ES-I3 (cell line): Measurements from ENCODE around the gene ERP44.
"Not testable (repeated sequence)": the region's sequence is repeated elsewhere in the genome, so short reads cannot be mapped to it uniquely, and the experiment has no call there.

Source experiments
- H3K36me3 ChIP-seq: 2 replicates; pipeline ENCODE4 v1.6.1; 2013; ENCODE audit warnings: mild to moderate bottlenecking, low read length, control low read depth, moderate library complexity; ENCODE audit not compliant: insufficient read depth
- H3K4me1 ChIP-seq: 2 replicates; pipeline ENCODE4 v1.6.1; 2013; ENCODE audit warnings: mild to moderate bottlenecking, control low read depth, low read length; ENCODE audit not compliant: insufficient read depth
- H3K9ac ChIP-seq: 2 replicates; pipeline ENCODE4 v1.6.1; 2013; ENCODE audit warnings: low read depth, mild to moderate bottlenecking, low read length, moderate library complexity
- H3K9me3 ChIP-seq: 2 replicates; pipeline ENCODE4 v1.6.1; 2013; ENCODE audit warnings: mild to moderate bottlenecking, low read length, moderate library complexity; ENCODE audit not compliant: control insufficient read depth, insufficient read depth

Gene ERP44

DNA sequence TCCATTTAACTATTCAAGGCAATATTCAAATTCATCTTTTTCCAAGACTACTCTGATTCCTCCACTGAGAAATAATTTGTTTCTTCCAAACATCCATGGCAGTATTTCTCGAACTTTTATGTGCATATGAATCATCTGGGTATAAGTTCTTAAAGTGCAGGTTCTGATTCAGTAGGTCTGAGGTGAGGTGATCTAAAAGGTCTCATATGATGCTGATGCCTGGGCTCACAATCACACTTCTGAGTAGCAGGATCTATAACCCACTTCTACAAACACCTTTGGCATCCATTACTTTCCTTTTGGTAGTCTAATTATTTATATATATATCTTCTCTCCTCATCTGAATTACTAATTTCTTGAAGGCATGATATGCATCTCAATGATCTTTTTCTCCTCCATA, 7.2 kb downstream of the ERP44 start:
- Histone ChIP-seq H3K36me3 (no peaks in the 10 kb centered on the region), H3K4me1 (peaks cover 8% of the 10 kb centered on the region; the same call in 1 of the 2 replicates), H3K9ac (no peak overlapping the region), H3K9me3 (no peaks in the 10 kb centered on the region)

DNA sequence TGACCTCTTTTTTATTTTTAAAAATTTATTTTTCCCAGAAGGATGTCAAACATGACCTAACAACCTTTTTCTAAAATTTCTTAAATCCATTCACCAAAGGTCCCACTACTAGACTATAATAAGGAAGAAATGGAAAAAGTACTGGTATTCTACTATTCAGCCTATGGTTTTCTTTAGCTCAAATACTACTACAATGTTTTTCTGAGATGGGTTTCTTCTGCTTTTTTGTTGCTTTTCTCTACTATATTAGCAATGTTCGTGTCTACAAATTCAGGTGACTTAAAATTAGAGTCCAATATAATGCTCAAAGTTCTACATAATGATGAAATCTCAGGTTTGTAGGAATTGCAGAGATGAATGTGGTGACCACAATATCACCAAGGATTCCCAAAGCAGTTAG, 7.9 kb downstream of the ERP44 start:
- Histone ChIP-seq H3K9me3 (no peaks in the 10 kb centered on the region), H3K9ac (no peak overlapping the region), H3K4me1 (peaks cover 8% of the 10 kb centered on the region; the same call in 1 of the 2 replicates), H3K36me3 (no peaks in the 10 kb centered on the region)

DNA sequence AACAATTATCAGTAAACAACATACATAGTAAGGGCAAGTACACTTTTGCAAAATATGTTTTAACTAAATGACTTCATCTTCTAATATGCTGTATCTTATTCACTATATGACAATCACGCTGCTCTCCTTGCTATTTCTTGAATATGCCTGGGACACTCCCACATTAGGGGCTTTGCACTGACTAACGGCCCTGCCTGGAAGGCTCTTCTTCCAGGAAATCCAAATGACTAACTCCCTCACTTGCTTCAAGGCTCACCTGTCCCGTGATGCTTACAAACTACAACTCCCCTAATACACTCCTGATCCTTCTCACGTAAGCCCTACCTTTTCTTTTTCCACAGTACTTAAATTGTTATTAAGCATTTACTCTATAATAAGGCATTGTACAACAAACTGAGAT, 10.6 kb downstream of the ERP44 start:
- Histone ChIP-seq H3K4me1 (peaks cover 8% of the 10 kb centered on the region; the same call in 1 of the 2 replicates), H3K9ac (no peak overlapping the region), H3K9me3 (no peaks in the 10 kb centered on the region), H3K36me3 (no peaks in the 10 kb centered on the region)

DNA sequence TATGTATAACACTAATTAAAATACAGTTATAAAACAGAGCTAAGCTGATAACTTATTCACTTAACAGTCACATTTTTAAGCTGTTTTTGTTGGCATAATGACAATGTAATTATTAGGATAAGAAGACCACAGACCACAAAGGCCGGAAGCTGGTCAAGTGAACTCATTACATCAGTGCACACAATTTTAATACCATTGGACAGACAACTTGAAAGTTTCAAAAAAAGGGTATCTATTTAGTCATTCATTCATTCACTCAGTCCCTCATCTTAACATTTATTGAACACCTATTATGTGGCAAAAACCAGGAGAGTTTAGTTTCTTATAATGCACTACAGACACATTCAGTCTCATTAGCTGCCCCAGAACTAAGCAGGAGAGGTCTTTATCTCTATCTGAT, 11.6 kb downstream of the ERP44 start:
- Histone ChIP-seq H3K36me3 (no peaks in the 10 kb centered on the region), H3K4me1 (peaks cover 8% of the 10 kb centered on the region; the same call in 1 of the 2 replicates), H3K9ac (no peak overlapping the region), H3K9me3 (no peaks in the 10 kb centered on the region)

DNA sequence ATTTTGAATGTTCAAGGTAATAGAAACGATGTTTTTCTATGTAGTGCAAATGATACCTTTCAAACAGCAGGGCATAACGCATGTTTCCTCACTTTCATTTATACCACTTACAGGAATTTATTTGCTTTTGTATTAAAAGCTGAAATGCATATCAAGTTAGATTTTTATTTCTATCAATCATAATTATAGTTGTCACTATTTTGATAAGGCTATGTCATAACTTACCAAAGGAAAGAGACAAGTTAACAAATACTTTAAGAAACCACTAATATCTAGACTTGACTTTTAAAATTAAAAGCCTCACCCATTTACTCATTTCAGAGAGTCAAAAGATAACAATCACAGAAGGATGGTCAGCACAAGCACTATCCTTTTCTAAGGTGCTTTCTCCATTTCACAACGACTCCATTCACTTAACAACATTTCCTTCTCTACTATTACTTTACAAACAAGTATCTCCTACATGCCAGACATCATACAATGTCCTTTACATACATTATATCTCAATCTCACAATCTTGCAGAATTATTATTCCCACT, 12.6 kb downstream of the ERP44 start:
- Histone ChIP-seq H3K4me1 (peaks cover 8% of the 10 kb centered on the region; the same call in 1 of the 2 replicates), H3K9me3 (no peaks in the 10 kb centered on the region), H3K9ac (no peak overlapping the region), H3K36me3 (no peaks in the 10 kb centered on the region)

DNA sequence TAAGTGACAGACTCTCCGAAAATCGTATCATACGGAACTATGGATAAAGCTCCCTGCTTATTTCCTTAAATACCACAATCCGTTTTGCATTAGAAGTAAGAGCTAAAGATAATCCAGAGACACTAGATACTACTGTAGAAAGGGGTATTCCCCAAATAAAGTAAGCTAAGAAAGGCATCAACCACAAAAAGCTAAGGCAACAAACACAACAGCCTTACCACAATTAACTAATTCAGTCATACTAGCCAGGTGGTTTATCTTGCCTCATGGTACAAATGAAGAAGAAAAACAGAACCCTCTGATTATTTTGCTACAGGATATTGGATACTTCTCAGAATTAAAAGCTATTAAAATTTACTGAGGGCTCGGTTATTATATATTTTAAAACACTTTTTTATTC, 14.1 kb downstream of the ERP44 start:
- no peaks in the 10 kb centered on the region for H3K36me3 ChIP-seq
- H3K4me1 ChIP-seq, result peaks cover 8% of the 10 kb centered on the region; the same call in 1 of the 2 replicates
- H3K9ac ChIP-seq, result no peak overlapping the region
- no peaks in the 10 kb centered on the region for H3K9me3 ChIP-seq

DNA sequence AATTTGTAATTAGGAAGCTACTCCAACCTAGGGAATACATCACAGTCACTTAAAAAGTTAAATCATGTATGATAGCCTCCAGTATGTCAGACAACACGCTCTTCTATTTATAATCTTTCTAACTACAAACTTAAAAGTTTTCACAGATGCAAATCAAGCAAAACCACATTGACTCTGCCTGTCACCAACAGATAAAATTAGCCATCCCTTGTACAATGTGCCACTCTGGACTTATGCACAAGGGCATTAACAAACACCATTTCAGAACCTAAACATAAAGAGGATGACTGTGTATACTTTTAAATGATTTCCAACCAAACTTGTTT, 14.7 kb downstream of the ERP44 start:
- Histone ChIP-seq H3K9ac (no peak overlapping the region), H3K9me3 (no peaks in the 10 kb centered on the region), H3K36me3 (no peaks in the 10 kb centered on the region), H3K4me1 (peaks cover 8% of the 10 kb centered on the region; the same call in 1 of the 2 replicates)

DNA sequence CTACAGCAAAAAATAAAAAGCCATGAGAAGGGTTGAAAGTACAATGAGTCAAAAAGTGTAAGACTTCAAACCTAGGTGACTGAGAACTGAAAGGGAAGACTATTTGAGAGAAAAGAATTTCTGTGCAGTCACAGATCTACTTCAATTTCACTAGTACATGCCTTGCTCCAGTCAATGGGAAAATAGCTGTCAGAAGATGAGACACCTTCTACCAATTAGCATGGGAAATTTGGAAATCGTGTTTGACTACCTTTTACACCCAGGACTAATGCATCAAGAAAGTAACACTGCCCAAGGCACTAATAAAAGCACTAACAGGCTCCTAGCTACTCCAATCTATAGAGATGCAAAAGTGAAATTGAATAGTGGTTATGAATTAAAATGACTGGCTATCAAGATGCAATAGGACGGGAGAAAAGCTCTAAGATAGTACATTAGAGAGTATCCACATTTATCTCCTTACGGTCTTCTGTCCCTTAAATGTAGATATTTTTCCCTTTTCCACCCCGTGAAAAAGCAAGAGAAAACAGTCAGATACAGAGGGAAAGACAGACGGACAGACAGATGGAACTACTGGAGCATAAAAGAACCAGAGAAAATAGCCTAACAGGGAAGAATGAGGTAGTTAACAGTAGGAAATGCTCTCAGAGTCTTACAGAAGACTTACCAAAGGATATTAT, 15.2 kb downstream of the ERP44 start:
- no peaks in the 10 kb centered on the region for H3K9me3 ChIP-seq
- no peak overlapping the region for H3K9ac ChIP-seq
- peaks cover 6% of the 10 kb centered on the region; the same call in 1 of the 2 replicates for H3K4me1 ChIP-seq
- H3K36me3 ChIP-seq, result no peaks in the 10 kb centered on the region

DNA sequence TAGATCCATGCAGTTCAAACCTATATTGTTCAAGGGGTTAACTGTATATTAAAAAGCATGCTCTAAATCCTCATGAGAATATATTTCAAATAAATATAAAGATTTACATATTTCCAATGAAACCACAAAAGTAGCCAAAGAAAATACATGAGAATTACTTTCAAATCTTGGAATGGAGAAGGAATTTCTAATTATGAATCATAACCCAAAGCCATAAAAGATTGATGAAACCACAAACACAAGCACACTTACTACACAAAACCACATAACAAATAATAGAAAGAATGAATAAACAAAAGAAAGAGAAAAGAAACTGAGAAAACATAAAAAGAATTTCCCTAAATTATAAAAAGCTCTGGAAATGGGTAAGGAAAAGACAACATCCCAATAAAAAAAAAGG, 16.0 kb downstream of the ERP44 start:
- H3K9ac ChIP-seq, result no peak overlapping the region
- H3K36me3 ChIP-seq, result no peaks in the 10 kb centered on the region
- no peaks in the 10 kb centered on the region; the same call in 1 of the 2 replicates for H3K4me1 ChIP-seq
- H3K9me3 ChIP-seq, result no peaks in the 10 kb centered on the region

DNA sequence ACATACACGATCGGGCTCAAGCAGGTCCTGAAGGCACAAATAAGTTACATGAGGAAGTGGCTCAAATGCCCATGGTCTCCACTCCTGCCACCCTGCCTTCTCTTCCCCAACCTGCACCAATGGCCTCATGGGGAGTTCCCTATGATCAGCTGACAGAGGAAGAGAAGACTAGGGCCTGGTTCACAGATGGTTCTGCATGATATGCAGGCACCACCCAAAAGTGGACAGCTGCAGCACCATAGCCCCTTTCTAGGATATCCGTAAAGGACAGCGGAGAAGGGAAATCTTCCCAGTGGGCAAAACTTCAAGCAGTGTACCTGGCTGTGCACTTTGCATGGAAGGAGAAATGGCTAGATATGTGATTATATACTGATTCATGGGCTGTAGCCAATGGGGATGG, 22.5 kb downstream of the ERP44 start:
- not testable (repeated sequence) for H3K9me3 ChIP-seq, H3K9ac ChIP-seq, H3K4me1 ChIP-seq, H3K36me3 ChIP-seq

DNA sequence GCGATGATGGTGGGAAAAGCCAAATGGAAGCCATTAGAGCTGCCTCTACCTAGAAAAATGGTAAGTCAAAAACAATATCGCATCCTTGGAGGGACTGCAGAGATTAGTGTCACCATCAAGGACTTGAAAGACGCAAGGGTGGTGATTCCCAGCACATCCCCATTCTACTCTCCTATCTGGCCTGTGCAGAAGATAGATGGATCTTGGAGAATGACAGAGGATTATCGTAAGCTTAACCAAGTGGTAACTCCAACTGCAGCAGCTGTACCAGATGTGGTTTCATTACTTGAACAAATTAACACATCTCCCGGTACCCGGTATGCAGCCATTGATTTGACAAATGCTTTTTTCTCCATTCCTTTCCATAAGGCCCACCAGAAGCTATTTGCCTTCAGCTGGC, 23.8 kb downstream of the ERP44 start:
- Histone ChIP-seq H3K36me3 (no peaks in the 10 kb centered on the region), H3K9ac (no peak overlapping the region), H3K9me3 (no peaks in the 10 kb centered on the region; the same call in 1 of the 2 replicates), H3K4me1 (no peaks in the 10 kb centered on the region)

DNA sequence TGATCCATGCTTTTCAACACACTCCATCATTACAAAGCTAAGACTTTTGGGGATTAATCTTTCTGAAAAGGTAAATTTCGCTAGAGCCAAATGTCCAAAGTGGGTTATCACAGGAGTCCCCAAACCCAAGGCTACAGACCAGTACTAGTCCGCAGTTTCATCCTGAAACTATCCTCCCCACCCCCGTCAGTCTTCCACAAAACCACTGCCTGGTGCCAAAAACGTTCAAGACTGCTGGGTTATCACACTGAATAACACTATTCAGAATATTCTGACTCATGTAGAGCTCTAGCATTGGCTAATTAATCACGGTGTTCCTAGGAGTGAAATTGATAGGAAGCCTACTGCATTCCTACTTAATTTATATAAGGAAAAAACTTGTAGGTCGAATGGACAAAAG, 24.7 kb downstream of the ERP44 start:
- no peaks in the 10 kb centered on the region; the same call in 1 of the 2 replicates for H3K9me3 ChIP-seq
- no peaks in the 10 kb centered on the region for H3K36me3 ChIP-seq
- H3K4me1 ChIP-seq, result no peaks in the 10 kb centered on the region
- no peak overlapping the region for H3K9ac ChIP-seq

DNA sequence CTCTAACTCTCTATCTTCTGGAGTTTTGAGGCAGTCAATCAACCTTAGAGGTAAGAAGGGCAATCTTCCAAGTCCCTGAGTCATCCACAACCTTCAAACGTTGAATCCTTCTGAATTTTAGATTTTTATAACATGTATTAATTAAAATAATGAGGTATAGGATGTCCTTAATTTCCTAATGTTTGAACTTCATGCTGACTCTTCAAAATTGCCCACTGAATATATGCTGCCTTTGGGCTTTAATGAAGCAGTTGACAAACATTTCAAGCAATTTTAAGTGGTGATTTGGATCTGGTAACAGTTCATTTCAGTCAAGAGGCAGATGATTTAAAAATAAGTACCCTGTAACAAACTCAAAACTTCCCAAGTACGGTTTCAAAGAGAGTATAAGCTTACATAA, 26.0 kb downstream of the ERP44 start:
- H3K9ac ChIP-seq, result no peak overlapping the region
- H3K4me1 ChIP-seq, result no peaks in the 10 kb centered on the region
- H3K9me3 ChIP-seq, result no peaks in the 10 kb centered on the region; the same call in 1 of the 2 replicates
- no peaks in the 10 kb centered on the region for H3K36me3 ChIP-seq

DNA sequence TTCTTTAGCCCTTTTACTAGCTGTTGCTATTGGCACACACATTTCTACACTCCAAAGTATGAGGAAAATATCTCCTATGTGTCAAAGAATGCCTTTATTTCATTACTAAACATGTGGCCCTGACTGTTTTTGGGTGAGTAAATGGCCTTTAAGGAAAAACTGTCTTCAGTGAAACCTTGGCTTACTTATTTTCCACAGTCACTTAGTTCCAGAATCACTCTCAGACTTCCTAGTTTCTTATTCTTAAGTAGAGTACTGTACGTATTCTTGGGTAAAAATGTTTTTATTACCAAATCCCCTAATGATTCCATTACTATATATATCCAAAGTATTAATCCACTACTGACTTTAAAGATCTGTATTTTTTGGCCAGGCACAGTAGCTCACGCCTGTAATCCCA, 27.5 kb downstream of the ERP44 start:
- Histone ChIP-seq H3K9ac (no peak overlapping the region), H3K9me3 (no peaks in the 10 kb centered on the region; the same call in none of the 2 replicates), H3K4me1 (no peaks in the 10 kb centered on the region), H3K36me3 (no peaks in the 10 kb centered on the region; the same call in 1 of the 2 replicates)
